Stomach (tissue), 9 donors: ENCODE results near the gene DOCK1. TPM values are rescaled to one million over a fixed set of nuclear protein-coding genes. Genes with fewer than 3 reads are reported as not detected.

ENCODE experiments used
- DNase-seq, 2 donors: peaks; one replicate each; pipeline versions ENCODE4 v3.0.0 to v3.0.0-alpha.2; 2013 to 2019
- H3K27ac ChIP-seq, 5 donors: fragments of 200-600 bp in 4 of 5; sonication (generic) in 4 of 5; one replicate each; pipeline ENCODE4 v1.5.1; 2013 to 2019; ENCODE audit warnings: mild to moderate bottlenecking in 1 of 5, moderate library complexity in 1 of 5
- H3K27me3 ChIP-seq, 3 donors: fragments of 200-600 bp; sonication (generic); one replicate each; pipeline ENCODE4 v1.5.1; 2017 to 2019; ENCODE audit warnings: mixed run types in 1 of 3
- H3K36me3 ChIP-seq, 4 donors: fragments of 200-600 bp; sonication (generic); 1 replicate in 3 of 4; 2 replicates in 1 of 4; pipeline ENCODE4 v1.5.1; 2016 to 2019
- H3K4me1 ChIP-seq, 4 donors: fragments of 200-600 bp; sonication (generic); one replicate each; pipeline ENCODE4 v1.5.1; 2016 to 2019
- H3K4me3 ChIP-seq, 4 donors: fragments of 200-600 bp; sonication (generic) in 3 of 4; one replicate each; pipeline ENCODE4 v1.5.1; 2016 to 2019; ENCODE audit warnings: mild to moderate bottlenecking in 1 of 4
- H3K9me3 ChIP-seq, 4 donors: fragments of 200-600 bp; sonication (generic); one replicate each; pipeline ENCODE4 v1.5.1; 2016 to 2019
- EP300 ChIP-seq: sonication (generic); formaldehyde crosslinking; IDR thresholded peaks from one replicate; pipeline ENCODE4 v1.6.1; 2017; ENCODE audit warnings: antibody characterized with exemption
- POLR2A ChIP-seq, 4 donors: fragments of 450-650 bp; IDR thresholded peaks; one replicate each; pipeline ENCODE4 v1.6.1; 2016; ENCODE audit warnings: antibody characterized with exemption in 4 of 4, control low read depth in 2 of 4, mild to moderate bottlenecking in 1 of 4, moderate library complexity in 1 of 4
- POLR2AphosphoS5 ChIP-seq, 3 donors: sonication (generic); formaldehyde crosslinking; IDR thresholded peaks; one replicate each; pipeline ENCODE4 v1.6.1; 2016; ENCODE audit warnings: antibody characterized with exemption in 3 of 3
- WGBS, 5 donors: extraction: QIAGEN DNeasy Blood & Tissue Kit in 3 of 5; methylation state at CpG; one replicate each; pipeline versions ENCODE4 v1.1.5 to v1.1.7; 2013 to 2018; 5-methylcytosine and 5-hydroxymethylcytosine counted together
- intact Hi-C: fragments of 100-400 bp; cut with DNase I; formaldehyde crosslinking; loops from one replicate; pipeline ENCODE4 v1.15.1; 2023; ENCODE audit warnings: low total_unique reads
- polyA plus RNA-seq, 3 donors: library from polyadenylated mRNA; stranded (reverse); fragments of 200-250 nt; gene quantifications; one replicate each; pipeline ENCODE4 v1.2.3, GENCODE V29; 2013
- total RNA-seq, 5 donors: library from RNA; depleted of rRNA; stranded (reverse); fragments of >200 nt; gene quantifications; one replicate each; pipeline versions ENCODE4 v1.1.0 to v1.2.3, GENCODE V29; 2014 to 2016
- TF ChIP-seq, protein P1 (sequence below), 7 experiments: fragments of 450-650 bp in 4 of 7; fragments of 200-600 bp in 3 of 7; sonication (generic) in 3 of 7; IDR thresholded peaks; one replicate each; pipeline ENCODE4 v1.5.1; 2016 to 2019; ENCODE audit warnings: antibody characterized with exemption in 7 of 7, control low read depth in 2 of 7, mild to moderate bottlenecking in 1 of 7
- donor health status: healthy with polysubstance abuse.
- donor health status: Bipolar disorder and iron deficiency.
- donor health status: healthy.

DOCK1 gene
- total and polyA plus RNA-seq, 8 donors, result 8.4 to 114 (median 35.0) TPM

GRCh38 chr10:127407551-127407950 is 502.3 kb downstream of the DOCK1 start:
- peaks cover 6 to 47% (median 28%) of the 10 kb centered on the region in 4 donors for H3K36me3 ChIP-seq
- H3K4me3 ChIP-seq, result no peak overlapping the region
- intact Hi-C loops, result no loop called here
- H3K27me3 ChIP-seq, result no peaks in the 10 kb centered on the region
- WGBS, 5 donors, result 73 to 89% (median 83%) methylated on average over 6 of the region's 6 CpGs
- H3K27ac ChIP-seq, result no peak overlapping the region
- no peaks in the 10 kb centered on the region for H3K9me3 ChIP-seq
- DNase-seq, result no peak
- H3K4me1 ChIP-seq, result peaks cover 0 to 2% (median 0%) of the 10 kb centered on the region in 4 donors
- TF ChIP-seq POLR2A (IDR thresholded peaks at IDR 0.05) (no peak), EP300 (no peak), POLR2AphosphoS5 (IDR thresholded peaks at IDR 0.05) (no peak)
- TF ChIP-seq, protein P1, sequence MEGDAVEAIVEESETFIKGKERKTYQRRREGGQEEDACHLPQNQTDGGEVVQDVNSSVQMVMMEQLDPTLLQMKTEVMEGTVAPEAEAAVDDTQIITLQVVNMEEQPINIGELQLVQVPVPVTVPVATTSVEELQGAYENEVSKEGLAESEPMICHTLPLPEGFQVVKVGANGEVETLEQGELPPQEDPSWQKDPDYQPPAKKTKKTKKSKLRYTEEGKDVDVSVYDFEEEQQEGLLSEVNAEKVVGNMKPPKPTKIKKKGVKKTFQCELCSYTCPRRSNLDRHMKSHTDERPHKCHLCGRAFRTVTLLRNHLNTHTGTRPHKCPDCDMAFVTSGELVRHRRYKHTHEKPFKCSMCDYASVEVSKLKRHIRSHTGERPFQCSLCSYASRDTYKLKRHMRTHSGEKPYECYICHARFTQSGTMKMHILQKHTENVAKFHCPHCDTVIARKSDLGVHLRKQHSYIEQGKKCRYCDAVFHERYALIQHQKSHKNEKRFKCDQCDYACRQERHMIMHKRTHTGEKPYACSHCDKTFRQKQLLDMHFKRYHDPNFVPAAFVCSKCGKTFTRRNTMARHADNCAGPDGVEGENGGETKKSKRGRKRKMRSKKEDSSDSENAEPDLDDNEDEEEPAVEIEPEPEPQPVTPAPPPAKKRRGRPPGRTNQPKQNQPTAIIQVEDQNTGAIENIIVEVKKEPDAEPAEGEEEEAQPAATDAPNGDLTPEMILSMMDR (IDR thresholded peaks at IDR 0.05), result no peak

DNA sequence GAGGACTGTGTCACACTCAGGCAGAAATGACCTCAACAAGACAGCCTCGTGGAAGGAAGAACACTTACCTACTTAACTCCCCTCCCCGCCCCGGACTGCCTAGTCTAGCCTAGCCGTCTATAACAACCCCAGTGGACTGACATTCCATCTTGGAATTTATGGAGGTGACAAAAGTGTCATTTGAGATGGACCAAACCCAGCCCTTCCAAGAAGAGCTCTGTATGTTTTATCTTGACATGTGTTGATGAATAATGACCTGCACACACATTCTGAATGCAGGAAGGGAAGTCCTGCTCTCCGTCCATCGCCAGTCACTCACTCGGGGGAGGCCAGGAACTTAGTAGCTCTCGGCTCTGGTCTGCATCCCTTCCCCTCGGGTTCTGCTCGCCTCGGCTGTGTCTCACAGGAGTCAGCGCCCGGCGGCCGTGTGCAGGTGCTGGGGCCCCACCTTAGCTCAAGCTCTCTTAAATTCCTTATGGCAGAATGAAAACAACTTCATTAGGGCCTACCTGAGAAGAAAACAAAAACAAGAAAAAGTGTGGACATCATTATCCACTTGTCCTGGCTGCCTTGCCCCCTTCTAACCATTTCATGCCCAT is 503.0 kb downstream of the DOCK1 start:
- Histone ChIP-seq H3K9me3 (no peaks in the 10 kb centered on the region), H3K36me3 (peaks cover 6 to 46% (median 33%) of the 10 kb centered on the region in 4 donors), H3K4me3 (no peak overlapping the region), H3K27ac (no peak overlapping the region), H3K27me3 (no peaks in the 10 kb centered on the region), H3K4me1 (no peaks in the 10 kb centered on the region)
- TF ChIP-seq EP300 (no peak), POLR2AphosphoS5 (IDR thresholded peaks at IDR 0.05) (no peak), POLR2A (IDR thresholded peaks at IDR 0.05) (no peak)
- TF ChIP-seq, protein P1 (IDR thresholded peaks at IDR 0.05), result no peak
- intact Hi-C loops, result no loop called here
- 88 to 93% (median 90%) methylated on average over 15 of the region's 15 CpGs for WGBS, 5 donors
- DNase-seq, result no peak

DNA sequence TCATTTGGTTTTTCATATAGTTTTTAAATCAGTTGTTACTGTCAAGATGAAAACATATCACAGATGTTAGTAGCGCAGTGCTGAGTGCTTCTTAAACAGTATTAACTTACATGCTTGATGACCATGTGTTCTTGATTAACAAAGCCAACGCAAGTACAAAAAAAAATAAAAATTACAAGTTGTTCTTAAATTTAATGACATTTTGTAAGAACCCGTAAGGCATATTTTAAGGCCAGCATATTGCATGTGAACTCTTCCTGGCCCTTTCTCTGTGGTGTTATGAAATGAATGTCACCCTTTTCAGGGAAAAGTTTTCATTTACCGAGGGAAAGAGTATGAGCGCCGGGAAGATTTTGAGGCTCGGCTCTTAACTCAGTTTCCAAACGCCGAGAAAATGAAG is 503.5 kb downstream of the DOCK1 start:
- Histone ChIP-seq H3K4me3 (no peak overlapping the region), H3K36me3 (peaks cover 6 to 51% (median 32%) of the 10 kb centered on the region in 4 donors), H3K4me1 (no peaks in the 10 kb centered on the region), H3K27me3 (no peaks in the 10 kb centered on the region), H3K9me3 (no peaks in the 10 kb centered on the region), H3K27ac (no peak overlapping the region)
- TF ChIP-seq POLR2AphosphoS5 (IDR thresholded peaks at IDR 0.05), result no peak
- TF ChIP-seq, protein P1 (IDR thresholded peaks at IDR 0.05), result no peak
- 92 to 95% (median 93%) methylated on average over 9 of the region's 9 CpGs for WGBS, 5 donors
- no peak for DNase-seq
- intact Hi-C loops, result no loop called here

DNA sequence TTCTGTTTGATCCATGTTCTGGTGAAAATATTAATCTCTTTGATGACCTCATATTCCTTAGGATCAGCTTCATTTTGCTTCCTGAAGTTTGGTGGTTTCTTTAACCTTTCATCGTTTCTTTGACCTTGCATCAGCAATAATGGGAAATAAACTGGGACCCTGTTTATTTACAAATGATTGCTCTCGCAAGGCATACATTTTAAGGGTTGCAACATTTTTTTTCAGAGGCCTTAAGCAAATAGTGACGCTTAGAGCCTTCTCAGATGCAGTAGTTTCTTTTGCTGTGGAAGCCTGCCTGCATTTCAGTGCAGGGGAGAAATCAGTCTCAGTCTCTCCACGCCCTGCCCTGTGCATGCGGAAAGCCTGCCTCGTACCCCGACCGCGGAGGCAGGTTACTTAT is 504.8 kb downstream of the DOCK1 start:
- H3K4me3 ChIP-seq, result no peak overlapping the region
- H3K9me3 ChIP-seq, result no peaks in the 10 kb centered on the region
- no peaks in the 10 kb centered on the region for H3K4me1 ChIP-seq
- WGBS, 5 donors, result 83 to 87% (median 85%) methylated on average over 9 of the region's 9 CpGs
- peaks cover 6 to 59% (median 34%) of the 10 kb centered on the region in 4 donors for H3K36me3 ChIP-seq
- H3K27ac ChIP-seq, result no peak overlapping the region
- H3K27me3 ChIP-seq, result no peaks in the 10 kb centered on the region
- intact Hi-C loops, result no loop called here
- no peak for DNase-seq
- TF ChIP-seq EP300 (no peak), POLR2A (IDR thresholded peaks at IDR 0.05) (no peak), POLR2AphosphoS5 (IDR thresholded peaks at IDR 0.05) (no peak)
- TF ChIP-seq, protein P1 (IDR thresholded peaks at IDR 0.05), result no peak
